Testis (tissue), 2 donors: ENCODE measurements around the gene FOXK1.

Source experiments
- CTCF ChIP-seq, 3 experiments: fragments of 450-650 bp in 2 of 3; fragments of 200-600 bp in 1 of 3; sonication (generic) in 1 of 3; IDR thresholded peaks; one replicate each; pipeline ENCODE4 v1.5.1; 2016 to 2019; ENCODE audit warnings: antibody characterized with exemption in 3 of 3, mild to moderate bottlenecking in 2 of 3, moderate library complexity in 1 of 3
- POLR2A ChIP-seq: fragments of 450-650 bp; IDR thresholded peaks from one replicate; pipeline ENCODE4 v1.6.1; 2017; ENCODE audit warnings: antibody characterized with exemption, mild to moderate bottlenecking, moderate library complexity

GRCh38 chr7:4819560-4820404, 137.7 kb downstream of the FOXK1 start:
- TF ChIP-seq POLR2A (no peak), CTCF (IDR thresholded peaks at IDR 0.05) (no peak)
